Measurements from ENCODE around the gene ZNF175.

Gene ZNF175

DNA sequence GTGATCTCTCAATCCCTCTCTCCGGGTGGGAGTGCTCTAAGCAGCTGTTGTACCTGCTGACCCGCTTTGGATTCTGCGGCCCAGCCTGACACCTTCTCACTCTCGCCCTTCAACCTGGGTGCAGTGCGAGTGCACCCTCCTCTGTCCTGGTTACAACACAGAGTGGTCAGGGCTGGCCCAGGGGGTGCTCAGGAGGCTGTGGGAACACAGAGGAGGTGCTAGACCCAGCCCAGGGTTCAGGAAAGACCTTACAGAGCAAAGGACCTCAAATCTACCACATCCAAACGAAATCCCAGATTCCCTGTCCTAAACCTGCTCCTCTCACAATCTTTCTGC lies 23.7 kb downstream of the ZNF175 start:
- peak overlapping the region; percentile 72 for H3K4me3 ChIP-seq (ENCODE audit: control insufficient read depth, low read depth, low read length)
- TF ChIP-seq, protein P1, sequence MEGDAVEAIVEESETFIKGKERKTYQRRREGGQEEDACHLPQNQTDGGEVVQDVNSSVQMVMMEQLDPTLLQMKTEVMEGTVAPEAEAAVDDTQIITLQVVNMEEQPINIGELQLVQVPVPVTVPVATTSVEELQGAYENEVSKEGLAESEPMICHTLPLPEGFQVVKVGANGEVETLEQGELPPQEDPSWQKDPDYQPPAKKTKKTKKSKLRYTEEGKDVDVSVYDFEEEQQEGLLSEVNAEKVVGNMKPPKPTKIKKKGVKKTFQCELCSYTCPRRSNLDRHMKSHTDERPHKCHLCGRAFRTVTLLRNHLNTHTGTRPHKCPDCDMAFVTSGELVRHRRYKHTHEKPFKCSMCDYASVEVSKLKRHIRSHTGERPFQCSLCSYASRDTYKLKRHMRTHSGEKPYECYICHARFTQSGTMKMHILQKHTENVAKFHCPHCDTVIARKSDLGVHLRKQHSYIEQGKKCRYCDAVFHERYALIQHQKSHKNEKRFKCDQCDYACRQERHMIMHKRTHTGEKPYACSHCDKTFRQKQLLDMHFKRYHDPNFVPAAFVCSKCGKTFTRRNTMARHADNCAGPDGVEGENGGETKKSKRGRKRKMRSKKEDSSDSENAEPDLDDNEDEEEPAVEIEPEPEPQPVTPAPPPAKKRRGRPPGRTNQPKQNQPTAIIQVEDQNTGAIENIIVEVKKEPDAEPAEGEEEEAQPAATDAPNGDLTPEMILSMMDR (conservative IDR thresholded peaks at IDR 0.05; ENCODE audit: control insufficient read depth, insufficient read depth, low read depth, low read length) = no peak

DNA sequence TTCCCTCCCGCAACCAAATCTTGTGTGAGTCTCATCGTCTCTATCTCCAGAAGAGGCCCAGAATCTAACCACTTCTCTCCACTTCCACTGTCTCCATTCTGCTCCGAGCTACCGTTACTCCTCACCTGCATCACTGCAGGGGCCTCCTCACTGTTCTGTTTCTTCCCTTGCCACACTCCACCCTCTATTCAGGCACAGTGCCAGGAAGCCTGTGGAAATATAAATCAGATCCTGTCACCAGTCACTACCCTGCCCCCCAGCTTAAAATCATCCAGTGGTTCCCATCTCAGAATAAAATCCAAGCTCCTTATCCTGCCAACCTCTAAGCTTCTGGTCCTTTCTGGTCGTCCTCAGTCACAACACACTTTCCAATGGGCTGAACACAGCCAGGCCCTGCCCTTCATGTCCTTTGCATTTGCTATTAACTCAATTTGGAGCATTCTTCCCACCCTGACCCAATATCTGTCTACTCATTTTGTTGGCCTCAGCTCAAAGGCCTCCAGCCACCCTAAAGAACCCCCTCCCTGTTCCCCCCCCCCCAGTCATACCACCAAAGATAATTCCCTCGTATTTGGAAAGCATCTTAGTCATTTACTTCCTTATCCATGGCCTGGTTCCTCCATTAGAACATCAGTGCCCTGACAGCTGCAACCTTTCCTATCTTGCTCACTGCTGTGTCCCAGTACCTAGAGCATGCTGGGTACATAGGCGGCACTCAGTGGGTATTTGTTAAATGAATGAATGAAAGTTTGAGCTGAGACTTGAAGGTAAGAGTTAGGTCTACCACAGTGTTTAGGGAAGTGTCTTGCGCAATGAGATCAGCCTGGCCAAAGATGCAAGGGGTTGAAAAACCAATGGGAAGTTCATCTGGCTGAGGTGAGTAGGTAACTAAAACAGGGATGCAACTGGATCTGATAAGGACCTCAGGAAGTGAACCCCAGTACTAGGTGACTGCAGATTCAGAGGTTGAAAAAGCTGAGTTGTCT lies 24.4 kb downstream of the ZNF175 start:
- H3K4me3 ChIP-seq (ENCODE audit: control insufficient read depth, low read depth, low read length) = peak overlapping the region; percentile 72
- DNase-seq (ENCODE audit: low read depth) = no peak
- TF ChIP-seq, protein P1 (conservative IDR thresholded peaks at IDR 0.05; ENCODE audit: control insufficient read depth, insufficient read depth, low read depth, low read length) = no peak

More for the DNA sequence above, 23.7 kb downstream of the ZNF175 start:
- DNase-seq (ENCODE audit: low read depth) = no peak

DNA sequence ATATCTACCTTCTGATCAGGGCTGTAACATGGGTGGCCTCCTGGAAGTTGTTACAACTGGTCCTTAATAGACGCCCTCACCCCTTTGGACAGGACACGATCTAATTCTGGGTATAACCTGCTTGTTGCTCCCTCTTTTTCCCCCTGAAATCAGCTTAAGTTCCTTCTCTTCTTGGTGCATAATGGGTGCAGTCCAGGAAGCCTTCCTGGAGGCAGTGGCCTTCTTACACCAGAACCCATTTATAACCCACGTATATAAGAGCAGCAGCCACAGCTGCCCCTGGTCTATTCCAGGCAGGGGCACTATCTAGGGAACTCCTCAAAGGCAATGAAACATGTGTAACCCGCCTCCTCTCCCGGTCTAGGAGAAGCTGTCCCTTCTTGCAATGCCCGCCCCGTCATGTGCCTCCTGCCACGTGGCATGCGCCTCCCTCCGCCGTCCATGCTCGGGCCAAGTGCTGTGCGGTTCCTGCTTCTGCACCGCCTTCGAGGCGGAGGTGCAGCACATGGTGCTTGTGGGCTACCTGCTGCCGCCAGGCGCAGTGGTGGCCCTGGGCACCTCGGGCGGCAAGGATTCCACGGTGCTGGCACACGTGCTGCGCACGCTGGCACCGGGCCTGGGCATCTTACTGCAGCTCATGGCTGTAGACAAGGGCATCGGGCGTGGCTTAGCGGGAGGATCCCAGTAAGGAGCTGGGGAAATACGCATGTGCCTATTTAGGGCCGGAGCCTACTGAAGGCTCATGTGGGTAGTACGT lies 27.3 kb downstream of the ZNF175 start:
- TF ChIP-seq, protein P1 (conservative IDR thresholded peaks at IDR 0.05; ENCODE audit: control insufficient read depth, insufficient read depth, low read depth, low read length) = no peak
- no peak overlapping the region for H3K4me3 ChIP-seq (ENCODE audit: control insufficient read depth, low read depth, low read length)
- no peak for DNase-seq (ENCODE audit: low read depth)

DNA sequence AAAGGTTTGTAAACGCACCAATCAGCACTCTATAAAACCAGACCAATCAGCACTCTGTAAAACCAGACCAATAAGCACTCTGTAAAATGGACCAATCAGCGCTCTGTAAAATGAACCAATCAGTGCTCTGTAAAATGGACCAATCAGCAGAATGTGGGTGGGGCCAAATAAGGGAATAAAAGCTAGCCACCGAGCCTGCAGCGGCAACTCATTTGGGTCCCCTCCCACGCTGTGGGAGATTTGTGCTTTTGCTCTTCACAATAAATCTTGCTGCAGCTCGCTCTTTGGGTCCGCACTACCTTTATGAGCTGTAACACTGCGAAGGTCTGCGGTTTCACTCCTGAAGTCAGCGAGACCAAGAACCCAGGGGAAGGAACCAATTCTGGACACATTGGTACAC lies 28.0 kb downstream of the ZNF175 start:
- H3K4me3 ChIP-seq (ENCODE audit: control insufficient read depth, low read depth, low read length) = no peak overlapping the region
- TF ChIP-seq, protein P1 (conservative IDR thresholded peaks at IDR 0.05; ENCODE audit: control insufficient read depth, insufficient read depth, low read depth, low read length) = no peak
- no peak for DNase-seq (ENCODE audit: low read depth)

DNA sequence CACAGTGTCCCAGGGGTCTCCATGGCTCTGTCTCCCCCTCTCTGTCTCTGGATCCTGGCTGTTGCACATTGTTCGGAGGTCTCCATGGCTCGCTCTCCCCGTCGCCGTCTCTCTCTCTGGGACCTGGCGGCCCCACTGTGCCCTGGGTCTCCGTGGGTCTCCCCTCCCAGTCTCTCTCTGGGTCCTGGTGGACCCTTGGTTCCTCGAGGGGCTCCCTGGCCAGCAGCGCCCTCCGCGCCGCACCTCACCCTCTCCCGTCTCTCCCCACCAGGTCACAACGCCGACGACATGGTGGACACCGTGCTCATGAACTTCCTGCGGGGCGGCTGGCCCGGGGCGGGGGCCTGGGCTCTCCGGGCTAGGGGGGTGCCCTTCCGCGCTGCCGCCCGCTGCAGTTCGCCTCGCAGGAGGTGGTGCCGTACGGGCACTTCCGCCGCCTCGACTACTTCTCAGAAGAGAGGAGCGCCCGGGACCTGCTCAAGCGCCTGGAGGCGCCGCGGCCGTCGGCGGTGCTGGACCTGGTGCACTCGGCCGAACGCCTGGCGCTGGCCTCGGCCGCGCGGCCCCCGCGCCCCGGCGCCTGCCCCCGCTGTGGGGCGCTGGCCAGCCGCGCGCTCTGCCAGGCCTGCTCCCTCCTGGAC lies 30.0 kb downstream of the ZNF175 start:
- no peak overlapping the region for H3K4me3 ChIP-seq (ENCODE audit: control insufficient read depth, low read depth, low read length)
- TF ChIP-seq, protein P1 (conservative IDR thresholded peaks at IDR 0.05; ENCODE audit: control insufficient read depth, insufficient read depth, low read depth, low read length) = no peak
- no peak for DNase-seq (ENCODE audit: low read depth)

DNA sequence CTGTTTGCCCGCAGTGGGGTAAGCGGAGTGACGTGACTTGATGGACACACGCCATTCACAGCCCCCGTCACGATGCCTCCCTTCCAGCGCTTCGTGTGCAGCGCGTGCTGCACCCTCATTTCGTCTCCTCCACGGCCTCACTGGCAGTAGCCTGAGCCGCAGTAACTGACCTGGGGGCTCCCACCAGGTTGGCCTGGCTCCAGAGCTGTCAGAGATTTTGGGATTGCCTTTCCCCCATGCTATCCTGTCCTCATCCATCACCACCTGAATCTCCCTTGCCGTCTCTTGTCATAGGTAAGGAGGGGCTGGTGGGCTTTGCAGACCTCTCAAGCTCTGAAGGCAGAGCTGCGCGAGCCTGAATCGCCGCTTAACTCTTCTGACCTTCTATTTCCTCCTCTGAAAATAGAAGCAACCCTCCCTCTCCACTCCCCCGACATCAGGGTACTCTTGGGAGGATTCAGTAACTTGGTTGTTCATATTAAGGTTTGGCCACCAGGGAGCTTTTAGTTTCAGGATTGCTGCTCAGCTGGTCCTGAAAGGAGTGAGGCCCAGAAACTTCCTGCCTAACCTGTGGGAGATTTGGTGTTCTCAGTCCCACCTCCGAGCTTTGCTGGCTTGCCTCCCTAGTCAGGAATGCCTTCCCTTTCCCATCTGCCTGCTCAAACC lies 31.2 kb downstream of the ZNF175 start:
- no peak for DNase-seq (ENCODE audit: low read depth)
- TF ChIP-seq, protein P1 (conservative IDR thresholded peaks at IDR 0.05; ENCODE audit: control insufficient read depth, insufficient read depth, low read depth, low read length) = no peak
- H3K4me3 ChIP-seq (ENCODE audit: control insufficient read depth, low read depth, low read length) = no peak overlapping the region

Measured in fibroblast of mammary gland (primary cell).